Measurements from ENCODE around the gene MAP4K2.

Gene MAP4K2

DNA sequence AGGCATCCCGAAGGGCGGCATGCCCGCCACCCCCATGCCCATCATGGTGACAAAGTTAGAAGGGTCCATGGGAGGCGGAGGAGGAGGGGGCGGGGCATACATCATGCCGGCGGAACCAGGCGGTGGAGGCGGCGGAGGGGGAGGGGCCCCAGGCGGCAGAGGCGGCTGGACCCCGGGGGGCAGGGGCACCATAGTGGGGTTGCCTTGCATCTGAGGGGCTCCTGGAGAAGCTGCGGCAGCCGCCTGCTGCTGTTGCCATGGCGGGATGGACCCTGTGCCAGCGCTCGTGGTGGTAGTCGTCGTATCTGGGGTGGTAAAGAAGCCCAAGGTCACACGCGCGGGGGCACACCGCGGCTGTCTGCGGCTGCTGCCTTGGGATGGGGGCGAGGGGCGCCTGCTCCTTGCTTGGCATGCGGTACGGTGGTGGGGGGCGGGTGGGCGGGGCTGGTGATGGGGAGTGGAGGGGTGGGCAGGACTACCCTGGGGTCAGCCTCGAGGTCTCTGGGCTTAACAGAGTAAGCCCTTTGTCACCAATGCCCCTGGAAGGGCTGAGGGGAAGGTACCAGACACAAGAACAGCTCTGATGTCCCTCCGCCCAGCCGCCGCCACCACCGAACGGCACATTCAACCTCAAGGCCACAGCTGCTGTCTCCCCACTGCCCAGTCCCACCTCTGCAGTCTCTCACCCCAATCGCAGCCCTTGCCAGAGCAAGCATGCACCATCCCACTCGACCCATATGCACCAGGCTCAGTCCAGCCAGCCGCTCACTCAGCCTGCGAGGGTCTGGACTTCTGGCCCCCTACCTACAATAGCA lies 37.0 kb downstream of the MAP4K2 start:
- no peak for DNase-seq (ENCODE audit: low read depth, low spot score)
- POLR2A ChIA-PET: no interaction called here
- no peak overlapping the region for H3K4me3 ChIP-seq (ENCODE audit: low read depth, low read length)
- TF ChIP-seq, protein P1, sequence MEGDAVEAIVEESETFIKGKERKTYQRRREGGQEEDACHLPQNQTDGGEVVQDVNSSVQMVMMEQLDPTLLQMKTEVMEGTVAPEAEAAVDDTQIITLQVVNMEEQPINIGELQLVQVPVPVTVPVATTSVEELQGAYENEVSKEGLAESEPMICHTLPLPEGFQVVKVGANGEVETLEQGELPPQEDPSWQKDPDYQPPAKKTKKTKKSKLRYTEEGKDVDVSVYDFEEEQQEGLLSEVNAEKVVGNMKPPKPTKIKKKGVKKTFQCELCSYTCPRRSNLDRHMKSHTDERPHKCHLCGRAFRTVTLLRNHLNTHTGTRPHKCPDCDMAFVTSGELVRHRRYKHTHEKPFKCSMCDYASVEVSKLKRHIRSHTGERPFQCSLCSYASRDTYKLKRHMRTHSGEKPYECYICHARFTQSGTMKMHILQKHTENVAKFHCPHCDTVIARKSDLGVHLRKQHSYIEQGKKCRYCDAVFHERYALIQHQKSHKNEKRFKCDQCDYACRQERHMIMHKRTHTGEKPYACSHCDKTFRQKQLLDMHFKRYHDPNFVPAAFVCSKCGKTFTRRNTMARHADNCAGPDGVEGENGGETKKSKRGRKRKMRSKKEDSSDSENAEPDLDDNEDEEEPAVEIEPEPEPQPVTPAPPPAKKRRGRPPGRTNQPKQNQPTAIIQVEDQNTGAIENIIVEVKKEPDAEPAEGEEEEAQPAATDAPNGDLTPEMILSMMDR (IDR thresholded peaks at IDR 0.05; ENCODE audit: insufficient read depth, low read length, missing control alignments): no peak
- CTCF ChIA-PET: interaction anchor here (1.1 to 3.9 kb wide), 3 partner anchors 9 to 22 kb away, joined by 5 to 34 read pairs (median 6); partner anchors contain the start of gene RASGRP2

DNA sequence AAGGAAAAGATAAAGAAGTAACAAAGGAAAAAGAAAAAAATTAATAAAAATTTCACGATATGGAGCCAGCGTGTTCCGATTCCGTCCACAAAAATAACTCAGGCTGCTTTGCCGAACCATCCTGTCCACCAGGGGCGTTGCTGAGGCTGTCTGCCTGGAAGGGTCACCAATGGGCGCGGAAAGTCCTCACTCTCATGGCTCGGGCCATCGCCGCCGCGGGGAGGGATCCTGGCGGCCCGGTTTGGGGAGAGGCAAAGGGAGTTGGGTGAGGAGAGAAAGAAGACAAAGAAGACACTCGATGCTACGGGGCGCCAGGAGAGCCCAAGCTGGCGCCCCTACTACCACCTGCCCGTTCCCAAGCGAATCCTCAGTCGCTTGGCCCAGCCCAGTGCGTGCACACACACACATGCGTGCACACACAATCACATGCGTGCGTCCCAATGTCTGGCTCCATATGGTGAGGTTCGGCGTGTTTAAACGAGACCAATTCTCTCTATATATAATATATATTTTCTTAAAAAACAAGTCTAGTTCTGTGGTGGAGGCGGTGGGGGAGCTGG lies 37.6 kb downstream of the MAP4K2 start:
- no peak overlapping the region for H3K4me3 ChIP-seq (ENCODE audit: low read depth, low read length)
- ChIA-PET POLR2A (no interaction called here), CTCF (interaction anchor here (1.1 to 3.9 kb wide), 3 partner anchors 9 to 21 kb away, joined by 3 to 34 read pairs (median 5); partner anchors contain the start of gene RASGRP2)
- no peak for DNase-seq (ENCODE audit: low read depth, low spot score)
- TF ChIP-seq, protein P1 (IDR thresholded peaks at IDR 0.05; ENCODE audit: insufficient read depth, low read length, missing control alignments): no peak

DNA sequence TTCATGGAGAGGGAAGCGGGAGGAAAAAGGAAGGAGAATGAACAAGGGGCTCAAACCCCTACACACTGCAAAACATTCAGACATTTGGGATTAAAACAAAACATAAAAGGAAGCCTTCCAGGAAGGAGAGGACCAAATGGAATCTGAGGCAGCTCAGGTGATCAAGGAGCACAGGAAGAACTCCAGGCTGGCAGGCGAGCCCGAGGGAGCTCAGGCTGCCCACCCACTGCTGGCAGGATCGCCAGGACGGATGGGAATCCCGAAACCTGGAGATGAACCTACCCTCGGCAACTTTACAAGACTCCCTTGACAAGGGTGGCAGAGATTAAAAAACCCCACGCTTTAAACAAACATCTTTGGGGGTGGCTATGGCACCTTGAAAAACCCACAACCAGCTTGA lies 38.3 kb downstream of the MAP4K2 start:
- ChIA-PET CTCF (interaction anchor here (1.2 to 3.9 kb wide), 2 partner anchors 10 to 12 kb away, joined by 3 to 34 read pairs; no protein-coding TSS in a partner anchor), POLR2A (no interaction called here)
- DNase-seq (ENCODE audit: low read depth, low spot score): no peak
- H3K4me3 ChIP-seq (ENCODE audit: low read depth, low read length): no peak overlapping the region
- TF ChIP-seq, protein P1 (IDR thresholded peaks at IDR 0.05; ENCODE audit: insufficient read depth, low read length, missing control alignments): no peak

DNA sequence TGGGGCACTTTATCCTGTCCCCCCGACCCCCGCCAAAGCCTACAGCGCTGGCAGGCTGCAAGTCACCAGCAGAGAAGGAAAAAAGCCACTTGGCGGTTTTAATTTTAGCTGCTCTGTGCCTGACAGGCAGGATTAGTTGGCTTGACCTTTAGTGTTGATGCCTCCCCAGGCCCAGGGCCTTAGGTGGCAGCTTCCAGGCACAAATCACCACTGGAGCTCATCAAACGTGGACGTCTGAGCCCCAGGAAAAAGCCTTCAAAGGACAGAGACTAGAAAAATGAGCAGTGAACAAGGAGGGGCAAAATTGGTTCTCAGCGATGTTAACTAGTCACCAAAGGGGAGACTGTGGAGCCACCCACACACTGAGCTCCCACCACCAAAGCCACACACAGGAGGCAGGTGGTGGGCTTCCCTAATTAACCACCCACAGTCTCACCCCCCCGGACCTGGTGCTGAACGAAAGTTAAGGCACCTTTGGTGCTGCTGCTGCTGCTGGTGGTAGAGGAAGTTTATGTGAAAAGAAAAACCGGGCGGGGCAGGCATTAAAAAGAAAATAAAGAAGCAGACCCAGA lies 38.9 kb downstream of the MAP4K2 start:
- ChIA-PET CTCF (interaction anchor here (0.6 to 3.9 kb wide), 5 partner anchors 10 to 1826 kb away, joined by 3 to 34 read pairs (median 4); no protein-coding TSS in a partner anchor), POLR2A (no interaction called here)
- TF ChIP-seq, protein P1 (IDR thresholded peaks at IDR 0.05; ENCODE audit: insufficient read depth, low read length, missing control alignments): no peak
- H3K4me3 ChIP-seq (ENCODE audit: low read depth, low read length): no peak overlapping the region
- DNase-seq (ENCODE audit: low read depth, low spot score): no peak

DNA sequence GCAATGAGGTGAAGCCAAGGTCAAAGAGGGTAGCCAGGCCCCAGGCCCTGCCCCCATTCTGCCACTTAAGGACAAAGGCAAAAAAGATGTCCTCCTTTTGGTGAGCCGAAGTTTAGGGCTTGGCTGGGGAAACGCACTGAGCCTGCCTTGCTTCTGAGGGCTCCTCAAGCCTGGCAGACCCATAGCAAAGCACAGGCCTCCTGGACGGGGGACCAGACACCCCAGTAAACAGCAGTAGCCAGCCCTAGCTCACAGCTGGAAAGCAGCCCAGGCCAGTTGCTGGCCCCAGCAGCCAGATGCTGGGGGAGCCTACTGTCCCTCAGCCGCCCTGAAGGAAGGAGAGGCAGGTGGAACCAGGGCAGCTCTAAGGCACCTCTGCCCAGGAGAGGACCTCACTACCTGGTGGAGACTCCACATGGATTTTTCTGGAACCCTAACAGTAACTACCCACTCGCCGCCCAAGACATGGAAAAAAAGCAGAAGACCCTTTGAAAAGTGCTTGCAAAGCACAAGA lies 39.4 kb downstream of the MAP4K2 start:
- TF ChIP-seq, protein P1 (IDR thresholded peaks at IDR 0.05; ENCODE audit: insufficient read depth, low read length, missing control alignments): no peak
- POLR2A ChIA-PET: no interaction called here
- CTCF ChIA-PET: interaction anchor here (0.6 to 3.9 kb wide), 5 partner anchors 11 to 1826 kb away, joined by 3 to 34 read pairs (median 4); no protein-coding TSS in a partner anchor
- no peak for DNase-seq (ENCODE audit: low read depth, low spot score)
- H3K4me3 ChIP-seq (ENCODE audit: low read depth, low read length): no peak overlapping the region

All from AG04449 (cell line).